ENCODE results near the gene FAM117A. TPM values are rescaled to one million over a fixed set of nuclear protein-coding genes. Genes with fewer than 3 reads are reported as not detected.

Gene FAM117A
- polyA plus RNA-seq, 1 of the 3 experiments (the other 2 are of a cell fraction): 7.8 TPM

DNA sequence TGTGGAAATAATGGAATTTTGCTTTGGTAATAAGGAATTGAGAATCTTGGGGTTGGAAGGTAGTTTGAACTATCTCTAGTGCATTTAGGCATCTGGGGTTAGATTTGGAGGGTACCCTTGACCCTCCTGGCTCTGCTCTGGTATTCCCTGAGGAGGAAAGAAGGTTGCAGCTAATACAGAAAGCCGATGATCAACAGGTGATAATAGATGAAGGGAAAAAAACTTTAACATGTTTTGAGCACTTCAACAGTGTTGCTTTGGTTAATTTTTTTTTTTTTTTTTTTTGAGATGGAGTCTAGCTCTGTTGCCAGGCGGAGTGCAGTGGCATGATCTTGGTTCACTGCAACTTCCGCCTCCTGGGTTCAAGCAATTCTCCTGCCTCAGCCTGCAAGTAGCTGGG lies 29.4 kb upstream of the FAM117A start (continued):
- no peak for TF ChIP-seq FOXJ3 (CRISPR knock-in tag; IDR thresholded peaks at IDR 0.05)
- TF ChIP-seq GABPA (IDR thresholded peaks at IDR 0.05; ENCODE audit: low read depth): no peak
- TF ChIP-seq POLR2AphosphoS5 (IDR thresholded peaks at IDR 0.05; ENCODE audit: low read depth, low read length): no peak
- no peak for TF ChIP-seq NRF1 (IDR thresholded peaks at IDR 0.05; ENCODE audit: low read depth, low read length)

DNA sequence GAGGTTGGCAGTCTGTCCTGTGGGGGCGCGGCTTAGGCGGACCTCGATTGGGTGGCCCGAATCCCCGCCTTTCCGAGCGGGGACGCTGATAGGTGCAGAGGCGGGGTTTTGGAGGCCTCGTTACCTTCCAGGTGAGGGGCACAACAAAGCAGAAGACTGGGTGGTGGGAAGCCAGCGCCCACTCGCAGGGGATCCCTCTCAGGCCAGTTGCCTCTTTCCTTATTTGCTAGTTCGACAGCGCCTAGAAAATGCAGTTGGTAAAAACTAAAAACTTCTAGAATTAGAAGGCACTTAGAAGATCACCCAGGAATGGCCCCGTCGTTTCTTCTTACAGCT lies 25.3 kb upstream of the FAM117A start:
- DNase-seq: no peak
- ChIA-PET POLR2A (interaction anchor here (1.0 to 2.5 kb wide), 4 partner anchors 14 to 81 kb away, joined by 3 to 15 read pairs (median 10); partner anchors contain the start of genes FAM117A and SLC35B1), CTCF (interaction anchor here (1.0 to 2.0 kb wide), 4 partner anchors 56 to 236 kb away, joined by 3 to 8 read pairs (median 4); no protein-coding TSS in a partner anchor)
- H3K27me3 ChIP-seq (ENCODE audit: insufficient read depth): no peaks in the 10 kb centered on the region
- H3K4me3 ChIP-seq (ENCODE audit: low read depth in 2 of 2, low read length in 1 of 2): peak overlapping the region; percentile 65 to 92
- peak overlapping the region; percentile 47 for H3K9ac ChIP-seq
- no peaks in the 10 kb centered on the region for H3K9me3 ChIP-seq
- TF ChIP-seq RFX5 (IDR thresholded peaks at IDR 0.05; ENCODE audit: low read length): peak; percentile 85; the same call in 1 of the 2 replicates
- no peak for TF ChIP-seq FOSL2 (IDR thresholded peaks at IDR 0.05; ENCODE audit: borderline replicate concordance, low read depth)
- no peak for TF ChIP-seq ELF1 (IDR thresholded peaks at IDR 0.05)
- no peaks in the 10 kb centered on the region for H3F3A ChIP-seq (replicated peaks; ENCODE audit: insufficient read depth)
- peaks cover 24 to 40% of the 10 kb centered on the region in 2 experiments for H3K36me3 ChIP-seq (replicated peaks in 1 of 2; ENCODE audit: control insufficient read depth in 1 of 2, insufficient read depth in 2 of 2, low read length in 1 of 2)
- H3K9me2 ChIP-seq: no peaks in the 10 kb centered on the region
- 5% methylated on average over 6 of the region's 17 CpGs for whole genome bisulfite sequencing (ENCODE audit: low lambda C conversion rate)
- peaks cover 13 to 16% of the 10 kb centered on the region in 2 experiments for H3K4me1 ChIP-seq (ENCODE audit: control insufficient read depth in 1 of 2, insufficient read depth in 2 of 2, low read depth in 1 of 2, low read length in 1 of 2)
- peaks cover 50% of the 10 kb centered on the region for H4K20me1 ChIP-seq (ENCODE audit: insufficient read depth)
- H3K4me2 ChIP-seq: peak overlapping the region; percentile 89
- peaks cover 55% of the 10 kb centered on the region for H3K79me2 ChIP-seq (ENCODE audit: insufficient read depth)
- no peak overlapping the region for H3K27ac ChIP-seq (ENCODE audit: low read depth in 2 of 2, low read length in 1 of 2)
- no peak overlapping the region for H2AFZ ChIP-seq (ENCODE audit: low read depth)

DNA sequence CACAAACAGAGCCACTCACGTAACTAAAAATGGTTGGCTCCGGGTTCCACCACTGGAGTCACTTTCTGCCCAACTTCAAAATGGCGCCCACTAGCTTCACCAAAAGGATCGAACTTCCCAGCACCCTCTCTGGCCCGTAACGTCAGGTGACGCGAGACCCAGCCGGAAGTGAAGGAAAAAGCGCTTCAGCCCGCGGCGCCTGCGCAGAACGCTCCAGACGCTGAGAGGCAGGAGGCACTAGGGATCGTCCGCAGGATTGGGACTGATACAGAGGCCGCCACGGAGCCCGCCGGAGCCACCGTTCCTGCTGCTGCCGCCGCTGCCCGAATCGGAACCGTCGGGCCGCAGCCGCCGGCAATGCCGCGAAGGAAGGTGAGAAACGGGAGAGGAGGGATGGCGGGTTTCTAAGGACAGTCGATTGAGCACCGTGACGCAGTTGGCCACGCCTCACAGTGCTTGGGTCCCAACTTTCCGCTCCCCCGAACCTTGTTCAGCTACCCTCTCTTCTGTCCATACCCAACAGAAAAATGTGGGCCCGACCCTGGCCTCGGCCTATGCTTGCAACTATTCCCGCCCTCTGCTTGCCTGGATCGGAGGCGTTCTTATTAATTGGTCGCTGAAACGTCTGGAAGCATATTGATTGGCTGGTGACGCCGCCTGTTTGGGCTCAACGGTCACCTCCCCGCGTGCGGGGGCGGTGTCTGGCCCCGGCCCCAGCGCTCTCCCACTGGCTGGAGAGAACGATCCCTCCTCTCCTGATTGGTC lies 24.7 kb upstream of the FAM117A start, which contains the start of gene KAT7:
KAT7 (plus strand) TSS at position 204 of the 765 bp plus-strand sequence; CDS start at position 358, 154 bp downstream.
- ChIA-PET POLR2A (interaction anchor here (0.5 to 2.5 kb wide), 8 partner anchors 11 to 850 kb away, joined by 3 to 15 read pairs (median 4); partner anchors contain the start of genes FAM117A and SLC35B1), CTCF (interaction anchor here (1.0 to 2.0 kb wide), 11 partner anchors 9 to 306 kb away, joined by 3 to 11 read pairs (median 4); no protein-coding TSS in a partner anchor)
- Histone ChIP-seq H3K4me1 (ENCODE audit: control insufficient read depth in 1 of 2, insufficient read depth in 2 of 2, low read depth in 1 of 2, low read length in 1 of 2) (peaks cover 13 to 16% of the 10 kb centered on the region in 2 experiments), H3K27me3 (ENCODE audit: insufficient read depth) (no peaks in the 10 kb centered on the region), H3K4me3 (ENCODE audit: low read depth in 2 of 2, low read length in 1 of 2) (peak within 1 kb of the TSS; percentile 92 to 99), H3K36me3 (replicated peaks in 1 of 2; ENCODE audit: control insufficient read depth in 1 of 2, insufficient read depth in 2 of 2, low read length in 1 of 2) (peaks cover 21 to 34% of the 10 kb centered on the region in 2 experiments), H2AFZ (ENCODE audit: low read depth) (peak within 1 kb of the TSS; percentile 95), H3K9me3 (no peaks in the 10 kb centered on the region), H3K9ac (peak within 1 kb of the TSS; percentile 99), H4K20me1 (ENCODE audit: insufficient read depth) (peaks cover 45% of the 10 kb centered on the region), H3K27ac (ENCODE audit: low read depth in 2 of 2, low read length in 1 of 2) (peak within 1 kb of the TSS; percentile 96 to 97), H3F3A (replicated peaks; ENCODE audit: insufficient read depth) (no peaks in the 10 kb centered on the region), H3K9me2 (no peaks in the 10 kb centered on the region), H3K79me2 (ENCODE audit: insufficient read depth) (peaks cover 49% of the 10 kb centered on the region), H3K4me2 (peak within 1 kb of the TSS; percentile 91)
- 0% methylated on average over 46 of the region's 59 CpGs for WGBS (ENCODE audit: low lambda C conversion rate)
- peak; percentile 98 for DNase-seq
- TF ChIP-seq, protein P1, sequence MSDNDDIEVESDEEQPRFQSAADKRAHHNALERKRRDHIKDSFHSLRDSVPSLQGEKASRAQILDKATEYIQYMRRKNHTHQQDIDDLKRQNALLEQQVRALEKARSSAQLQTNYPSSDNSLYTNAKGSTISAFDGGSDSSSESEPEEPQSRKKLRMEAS (IDR thresholded peaks at IDR 0.05; ENCODE audit: low read depth): peak; percentile 59
- TF ChIP-seq FOSL2 (IDR thresholded peaks at IDR 0.05; ENCODE audit: borderline replicate concordance, low read depth) (no peak), SIN3A (IDR thresholded peaks at IDR 0.05; ENCODE audit: borderline replicate concordance, low read depth, low read length) (peak; percentile 57), JUND (IDR thresholded peaks at IDR 0.05) (no peak), ELF1 (IDR thresholded peaks at IDR 0.05) (peak; percentile 95), EZH2phosphoT487 (IDR thresholded peaks at IDR 0.05; ENCODE audit: borderline replicate concordance, low read depth) (no peak), CHD2 (IDR thresholded peaks at IDR 0.05; ENCODE audit: low read length, partially characterized antibody) (peak; percentile 97), POLR2AphosphoS5 (IDR thresholded peaks at IDR 0.05; ENCODE audit: low read depth, low read length) (peak; percentile 97), EP300 (IDR thresholded peaks at IDR 0.05; ENCODE audit: borderline replicate concordance in 1 of 2, low read depth in 1 of 2, low read length in 1 of 2) (no peak), MEF2A (IDR thresholded peaks at IDR 0.05; ENCODE audit: borderline replicate concordance, low read depth) (no peak), SMC3 (IDR thresholded peaks at IDR 0.05; ENCODE audit: low read depth, low read length) (no peak), RFX5 (IDR thresholded peaks at IDR 0.05; ENCODE audit: low read length) (no peak), FOXM1 (IDR thresholded peaks at IDR 0.05; ENCODE audit: low read depth) (no peak)
- TF ChIP-seq, protein P2, sequence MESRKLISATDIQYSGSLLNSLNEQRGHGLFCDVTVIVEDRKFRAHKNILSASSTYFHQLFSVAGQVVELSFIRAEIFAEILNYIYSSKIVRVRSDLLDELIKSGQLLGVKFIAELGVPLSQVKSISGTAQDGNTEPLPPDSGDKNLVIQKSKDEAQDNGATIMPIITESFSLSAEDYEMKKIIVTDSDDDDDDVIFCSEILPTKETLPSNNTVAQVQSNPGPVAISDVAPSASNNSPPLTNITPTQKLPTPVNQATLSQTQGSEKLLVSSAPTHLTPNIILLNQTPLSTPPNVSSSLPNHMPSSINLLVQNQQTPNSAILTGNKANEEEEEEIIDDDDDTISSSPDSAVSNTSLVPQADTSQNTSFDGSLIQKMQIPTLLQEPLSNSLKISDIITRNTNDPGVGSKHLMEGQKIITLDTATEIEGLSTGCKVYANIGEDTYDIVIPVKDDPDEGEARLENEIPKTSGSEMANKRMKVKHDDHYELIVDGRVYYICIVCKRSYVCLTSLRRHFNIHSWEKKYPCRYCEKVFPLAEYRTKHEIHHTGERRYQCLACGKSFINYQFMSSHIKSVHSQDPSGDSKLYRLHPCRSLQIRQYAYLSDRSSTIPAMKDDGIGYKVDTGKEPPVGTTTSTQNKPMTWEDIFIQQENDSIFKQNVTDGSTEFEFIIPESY (IDR thresholded peaks at IDR 0.05; ENCODE audit: borderline replicate concordance, low read depth): peak; percentile 94
- TF ChIP-seq, protein P3, sequence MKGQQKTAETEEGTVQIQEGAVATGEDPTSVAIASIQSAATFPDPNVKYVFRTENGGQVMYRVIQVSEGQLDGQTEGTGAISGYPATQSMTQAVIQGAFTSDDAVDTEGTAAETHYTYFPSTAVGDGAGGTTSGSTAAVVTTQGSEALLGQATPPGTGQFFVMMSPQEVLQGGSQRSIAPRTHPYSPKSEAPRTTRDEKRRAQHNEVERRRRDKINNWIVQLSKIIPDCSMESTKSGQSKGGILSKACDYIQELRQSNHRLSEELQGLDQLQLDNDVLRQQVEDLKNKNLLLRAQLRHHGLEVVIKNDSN (IDR thresholded peaks at IDR 0.05; ENCODE audit: borderline replicate concordance, low read depth): peak; percentile 94
- TF ChIP-seq, protein P4, sequence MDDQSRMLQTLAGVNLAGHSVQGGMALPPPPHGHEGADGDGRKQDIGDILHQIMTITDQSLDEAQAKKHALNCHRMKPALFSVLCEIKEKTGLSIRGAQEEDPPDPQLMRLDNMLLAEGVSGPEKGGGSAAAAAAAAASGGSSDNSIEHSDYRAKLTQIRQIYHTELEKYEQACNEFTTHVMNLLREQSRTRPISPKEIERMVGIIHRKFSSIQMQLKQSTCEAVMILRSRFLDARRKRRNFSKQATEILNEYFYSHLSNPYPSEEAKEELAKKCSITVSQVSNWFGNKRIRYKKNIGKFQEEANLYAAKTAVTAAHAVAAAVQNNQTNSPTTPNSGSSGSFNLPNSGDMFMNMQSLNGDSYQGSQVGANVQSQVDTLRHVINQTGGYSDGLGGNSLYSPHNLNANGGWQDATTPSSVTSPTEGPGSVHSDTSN (IDR thresholded peaks at IDR 0.05): peak; percentile 99
